T1000 (cell line): ENCODE results near the gene DRD2.
"Not testable (repeated sequence)": the region's sequence is repeated elsewhere in the genome, so short reads cannot be mapped to it uniquely, and the experiment has no call there.

Source experiments
- DNase-seq: peaks from one replicate; lab custom pipeline; 2025; ENCODE audit warnings: mixed read lengths; lab: John Stamatoyannopoulos, UW

Gene DRD2

GRCh38 chr11:113475160-113475761 is at the start of gene DRD2:
DRD2 (minus strand) TSS chr11:113475398; CDS start chr11:113424651, 50,747 bp downstream.
- no peak for DNase-seq

DNA sequence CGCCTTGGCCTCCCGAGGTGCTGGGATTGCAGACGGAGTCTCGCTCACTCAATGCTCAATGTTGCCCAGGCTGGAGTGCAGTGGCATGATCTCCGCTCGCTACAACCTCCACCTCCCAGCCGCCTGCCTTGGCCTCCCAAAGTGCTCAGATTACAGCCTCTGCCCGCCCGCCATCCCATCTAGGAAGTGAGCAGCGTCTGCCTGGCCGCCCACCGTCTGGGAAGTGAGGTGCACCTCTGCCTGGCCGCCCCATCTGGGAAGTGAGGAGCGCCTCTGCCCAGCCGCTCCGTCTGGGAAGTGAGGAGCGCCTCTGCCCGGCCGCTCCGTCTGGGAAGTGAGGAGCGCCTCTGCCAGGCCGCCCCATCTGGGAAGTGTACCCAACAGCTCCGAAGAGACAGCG is 48.7 kb upstream of the DRD2 start:
- DNase-seq = not testable (repeated sequence)

DNA sequence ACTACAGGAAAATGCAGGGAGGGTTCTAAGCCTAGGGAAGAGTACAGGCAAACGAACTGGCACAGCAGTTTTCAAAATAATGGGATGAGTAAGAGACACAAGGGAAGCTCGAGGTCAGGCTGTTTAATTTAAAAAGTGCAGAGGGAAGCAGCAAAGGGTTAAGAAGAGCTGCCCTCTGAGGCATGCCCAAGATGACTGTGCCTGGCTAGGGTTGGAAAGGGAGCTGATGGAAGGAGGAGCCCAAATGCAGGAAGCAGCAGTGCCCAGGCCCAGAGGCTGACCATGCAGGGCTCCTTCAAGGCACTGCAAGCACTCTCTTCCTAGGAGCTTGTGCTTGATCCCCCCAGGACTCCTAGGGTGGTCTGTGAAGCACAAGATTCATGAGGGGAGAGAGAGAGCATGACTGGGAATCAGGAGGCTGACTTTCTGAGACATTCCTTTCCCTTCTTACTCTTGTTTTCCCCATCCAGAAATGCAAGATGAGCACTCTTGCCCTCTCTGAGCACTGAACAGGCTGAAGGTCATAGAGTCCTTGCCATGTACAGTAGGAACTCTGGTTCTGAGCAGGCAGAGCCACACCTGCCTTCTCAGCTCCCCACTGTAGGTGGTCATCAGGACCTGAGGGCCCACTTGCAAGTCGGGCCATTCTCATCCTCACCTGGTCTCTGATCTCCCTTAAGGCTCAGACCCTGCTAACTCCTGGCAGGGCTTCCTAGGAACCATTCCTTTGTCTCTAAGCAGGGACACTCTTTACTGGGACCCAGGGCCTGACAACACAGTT is 46.7 kb upstream of the DRD2 start:
- DNase-seq = no peak

DNA sequence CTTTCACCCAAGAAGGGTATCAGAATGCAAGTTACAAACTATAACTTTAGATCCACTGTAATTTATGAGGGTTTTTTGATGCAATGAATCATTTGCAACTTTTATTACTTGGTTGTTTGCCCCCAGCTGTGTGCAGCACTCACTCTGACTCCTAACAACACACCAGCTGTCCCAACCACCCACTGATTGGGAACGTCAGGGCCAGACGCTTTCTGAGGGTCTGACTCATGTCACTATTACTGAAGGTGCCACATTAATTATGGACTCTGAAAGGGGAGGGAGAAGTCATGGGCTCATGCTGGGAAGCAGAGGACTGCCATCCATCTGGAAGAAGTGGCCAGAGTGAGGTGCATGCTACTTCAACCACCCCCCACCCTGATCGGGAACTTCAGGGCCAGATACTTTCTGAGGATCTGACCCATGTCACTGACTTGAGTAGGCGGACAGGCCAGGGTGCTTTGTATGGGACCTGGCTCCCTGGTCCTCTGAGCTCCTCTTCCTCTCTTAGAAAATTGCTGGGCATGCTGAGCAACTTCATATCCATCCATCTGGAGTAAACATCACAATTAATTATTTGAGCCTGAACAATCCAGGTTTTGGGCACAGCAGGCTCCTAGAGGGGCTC is 44.9 kb upstream of the DRD2 start:
- no peak for DNase-seq

DNA sequence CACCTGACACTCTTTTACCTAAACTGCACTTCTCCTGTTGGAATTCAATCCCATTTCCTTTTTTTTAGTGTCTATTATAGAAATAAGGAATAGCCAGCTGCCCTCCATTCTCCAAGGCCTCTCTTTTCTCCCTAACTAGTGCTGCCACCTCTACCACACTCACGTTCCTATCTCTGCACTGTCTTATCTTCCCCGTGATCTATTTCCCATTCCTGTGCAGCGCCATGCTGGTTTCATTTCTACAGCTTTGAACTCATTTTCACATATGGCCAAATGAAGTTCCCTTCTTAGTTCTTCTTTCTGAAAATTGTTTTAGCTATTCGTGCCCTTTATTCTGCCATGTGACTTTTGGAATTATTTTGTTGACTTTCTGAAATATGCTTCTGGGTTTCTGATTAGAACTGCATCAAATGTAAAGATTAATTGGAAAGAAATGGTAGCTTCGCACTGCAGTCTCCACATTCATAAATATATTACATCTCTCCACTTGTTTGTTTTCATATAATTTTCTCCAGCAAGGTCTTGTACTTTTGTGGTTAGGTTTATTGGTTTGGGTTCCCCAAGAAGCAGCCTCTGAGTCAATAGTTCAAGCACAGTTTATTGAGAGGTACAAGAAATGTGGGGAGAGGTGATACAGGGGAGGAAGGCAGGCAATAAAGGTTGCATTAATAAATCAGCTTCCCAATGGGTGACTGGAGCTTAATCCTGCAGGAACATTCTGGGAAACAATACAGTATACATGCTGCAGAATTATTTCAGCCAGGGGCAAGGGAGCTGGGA is 43.7 kb upstream of the DRD2 start:
- DNase-seq = no peak

DNA sequence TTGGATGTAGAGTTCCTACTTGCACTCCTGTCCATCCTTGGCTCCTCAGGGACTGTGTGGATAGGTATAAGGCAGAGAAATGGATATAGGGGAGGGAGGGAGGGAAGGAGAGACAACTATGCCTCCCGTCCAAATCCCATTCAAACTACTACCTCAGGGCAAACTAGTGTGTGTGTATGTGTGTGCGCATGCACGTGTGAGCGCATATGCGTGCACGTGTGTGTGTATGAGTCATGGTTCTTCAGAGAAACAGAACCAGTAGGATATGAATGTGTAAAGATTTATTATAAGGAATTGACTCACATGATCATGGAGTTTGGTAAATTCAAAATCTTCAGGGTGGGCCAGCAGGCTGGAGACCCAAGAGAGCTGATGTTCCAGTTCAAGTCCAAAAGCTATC is 42.2 kb upstream of the DRD2 start:
- DNase-seq = no peak

DNA sequence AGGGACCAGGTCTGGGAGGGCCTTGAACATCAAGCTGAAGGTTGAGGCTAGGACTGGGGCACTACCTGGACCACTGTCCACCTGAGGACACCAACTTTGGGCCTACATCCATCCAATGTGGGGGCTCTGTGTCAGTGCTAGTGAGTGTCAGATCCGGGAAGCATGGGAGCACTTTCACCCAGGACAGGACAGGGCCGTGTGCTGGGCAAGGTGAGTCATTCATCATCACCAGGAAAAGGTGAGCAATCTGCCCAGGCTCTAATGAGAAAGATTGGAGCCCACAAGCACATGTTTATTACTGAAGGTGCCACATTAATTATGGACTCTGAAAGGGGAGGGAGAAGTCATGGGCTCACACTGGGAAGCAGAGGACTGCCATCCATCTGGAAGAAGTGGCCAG is 39.7 kb upstream of the DRD2 start:
- no peak for DNase-seq

DNA sequence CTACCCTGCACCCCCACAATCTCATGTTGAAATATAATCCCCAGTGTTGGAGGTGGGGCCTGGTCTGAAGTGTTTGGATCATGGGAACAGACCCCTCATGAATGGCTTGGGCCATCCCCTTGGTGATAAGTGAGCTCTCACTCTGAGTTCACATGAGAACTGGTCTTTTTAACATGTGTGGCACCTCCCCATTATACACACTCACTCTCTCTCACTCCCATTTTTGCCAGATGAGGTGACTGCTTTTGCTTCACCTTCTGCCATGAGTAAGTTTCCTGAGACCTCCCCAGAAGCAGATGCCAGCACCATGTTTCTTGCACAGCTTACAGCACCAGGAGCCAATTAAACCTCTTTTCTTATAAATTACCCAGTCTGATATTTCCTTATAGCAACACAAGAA is 32.1 kb upstream of the DRD2 start:
- no peak for DNase-seq

DNA sequence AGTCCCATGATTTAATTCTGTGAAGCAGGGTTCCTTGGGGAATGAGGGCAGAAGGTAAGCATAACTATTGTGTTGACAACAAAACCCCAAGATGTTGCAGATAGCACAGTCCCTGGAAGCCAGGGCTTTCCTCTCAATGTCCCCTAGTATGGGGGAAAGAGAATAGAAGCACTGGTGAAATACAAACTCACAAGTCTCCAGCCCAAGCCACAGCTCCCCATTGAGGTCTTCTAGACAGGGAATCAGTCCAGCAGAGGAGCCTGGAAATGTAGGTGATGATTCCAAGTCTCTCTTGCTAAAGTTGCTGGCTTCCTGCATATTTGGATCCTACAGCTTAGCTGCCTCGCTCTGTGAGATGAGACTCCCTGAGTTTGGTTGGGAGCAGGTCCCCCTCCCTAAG is 31.7 kb upstream of the DRD2 start:
- DNase-seq = no peak

- no peak for DNase-seq
These were observed 31.3 kb upstream of the DRD2 start for GRCh38 chr11:113506461-113506860.

DNA sequence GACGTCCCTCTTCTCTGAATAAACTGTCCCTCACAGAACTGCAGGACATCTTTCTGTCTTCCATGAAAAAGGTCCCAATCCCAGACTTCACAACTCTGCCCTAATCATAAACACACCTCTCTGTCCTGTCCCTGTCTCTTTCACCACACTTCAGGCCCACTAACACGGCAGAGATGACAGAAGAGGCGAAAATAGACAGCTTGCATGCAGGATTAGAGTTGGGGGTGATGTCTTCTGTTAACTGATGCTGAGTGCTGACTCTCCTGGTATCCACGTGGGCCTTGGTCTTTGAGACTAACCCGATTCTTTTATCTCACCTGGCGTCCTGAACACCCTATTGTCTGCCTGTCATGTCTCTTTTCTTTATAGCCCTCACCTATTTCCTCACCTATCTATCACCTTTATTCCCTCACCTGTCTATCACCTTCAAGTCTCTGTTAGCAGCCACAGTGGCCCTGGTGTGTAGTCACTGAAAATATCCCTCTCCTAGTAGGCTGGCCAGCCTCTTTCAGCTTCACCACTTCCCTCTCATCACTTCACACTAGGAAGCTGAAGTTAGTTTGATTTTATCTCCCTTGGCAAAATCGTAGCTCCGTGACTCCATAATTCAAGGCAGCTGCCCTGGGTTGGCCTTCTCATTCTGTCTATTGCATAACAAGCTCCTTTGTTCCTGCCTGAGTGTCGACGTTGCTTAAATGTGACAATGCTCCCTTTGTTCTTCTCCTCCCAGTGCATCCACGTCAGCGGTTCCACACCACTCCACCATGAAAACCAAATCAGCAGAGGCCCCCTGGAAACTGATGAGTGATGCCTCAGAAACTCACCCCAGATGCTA is 30.6 kb upstream of the DRD2 start:
- DNase-seq = no peak

DNA sequence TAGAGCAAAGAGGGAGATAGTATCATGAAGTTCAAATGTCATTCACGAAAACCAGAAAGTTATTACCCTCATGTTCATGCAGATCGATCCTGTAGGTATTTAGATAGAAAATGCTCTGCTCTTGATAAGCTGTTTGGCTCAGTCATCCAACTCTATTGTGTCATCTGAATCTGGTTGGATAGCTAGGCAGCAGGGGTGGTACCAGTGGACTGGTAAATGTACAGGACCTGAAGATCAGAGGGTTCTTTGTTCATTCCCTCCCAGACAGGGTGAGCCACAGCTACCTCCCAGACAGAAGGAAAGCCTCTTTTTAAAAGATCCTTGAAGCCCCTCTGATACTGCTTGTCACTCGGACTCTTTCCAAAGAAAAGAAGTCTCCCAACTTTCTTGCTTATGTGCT is 29.8 kb upstream of the DRD2 start:
- DNase-seq = no peak

DNA sequence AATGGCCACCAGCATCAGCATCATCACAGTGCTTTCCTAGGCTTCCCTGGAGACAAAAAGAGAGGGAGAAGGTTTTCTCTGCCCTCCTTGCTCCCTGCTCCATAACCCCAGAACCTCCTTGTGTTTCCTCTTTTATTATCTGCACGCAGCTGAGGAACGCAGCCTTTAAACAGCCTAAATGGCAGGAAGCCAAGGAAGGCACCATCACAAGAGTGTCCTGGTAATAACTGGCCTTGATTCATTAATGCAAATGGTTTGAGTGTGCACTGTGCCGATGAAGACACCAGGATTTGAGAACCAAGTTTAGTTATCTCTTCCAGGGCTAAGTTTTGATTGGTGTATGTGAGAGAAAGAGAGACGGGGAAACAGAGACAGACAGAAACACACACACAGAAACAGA is 29.4 kb upstream of the DRD2 start:
- DNase-seq = no peak

DNA sequence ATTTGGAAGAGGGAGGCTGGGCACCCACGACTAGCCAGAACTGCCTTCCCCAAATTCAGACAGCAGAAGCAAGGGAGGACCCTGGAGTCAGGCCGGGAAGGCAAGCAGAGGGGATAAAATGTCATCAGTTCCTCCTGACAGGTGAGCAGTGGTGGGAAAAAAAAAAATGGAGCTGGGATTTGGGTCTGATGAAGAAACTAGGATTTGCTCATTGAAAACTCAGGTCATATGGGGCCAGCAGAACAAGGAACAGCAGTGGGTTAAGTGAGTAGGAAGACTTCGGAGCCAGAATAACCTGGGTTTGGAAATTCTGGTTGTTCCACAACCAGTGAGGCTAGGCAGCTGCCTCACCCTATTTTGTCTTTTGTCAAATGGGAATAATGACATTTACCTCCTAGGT is 28.9 kb upstream of the DRD2 start:
- DNase-seq = no peak

DNA sequence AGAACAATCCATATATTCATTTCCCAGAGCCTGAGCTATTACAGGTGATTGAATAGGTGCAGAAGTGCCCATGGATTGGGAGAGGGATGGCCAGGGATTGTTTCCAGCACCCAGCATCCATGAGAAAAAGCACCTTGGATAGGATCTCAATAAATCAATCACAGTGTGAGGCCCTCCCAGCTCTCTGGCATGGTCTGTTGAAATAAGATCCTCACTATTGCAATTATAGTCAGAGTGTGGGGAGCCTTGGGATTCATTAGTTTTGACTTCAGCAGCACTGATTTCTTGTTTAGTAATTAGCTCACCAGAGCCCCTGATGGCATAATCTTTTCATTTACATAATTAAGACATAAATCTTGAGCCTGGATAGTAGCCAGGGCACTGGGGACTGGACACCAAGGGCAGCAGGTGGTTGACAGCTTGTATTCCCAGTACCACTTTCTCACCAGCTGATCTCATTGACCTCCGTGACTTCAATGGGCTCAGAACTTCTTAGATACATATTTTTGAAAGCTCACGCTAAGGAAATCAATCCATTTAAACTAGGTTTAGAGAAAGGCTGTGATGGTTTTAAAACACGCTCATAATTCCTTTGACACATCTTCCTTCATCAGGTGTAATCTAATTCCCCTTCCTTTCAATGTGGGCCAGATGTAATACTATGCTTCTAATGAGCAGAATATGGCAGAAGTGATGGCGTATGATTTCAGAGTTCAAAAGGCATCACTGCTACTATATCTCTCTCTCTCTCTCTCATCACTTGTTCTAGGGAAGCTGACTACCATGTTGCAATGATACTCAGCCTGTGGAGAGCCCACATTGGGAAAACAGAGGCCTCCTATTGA is 22.1 kb upstream of the DRD2 start:
- DNase-seq = no peak

- DNase-seq = no peak
These were observed 20.9 kb upstream of the DRD2 start for GRCh38 chr11:113496026-113496651.

DNA sequence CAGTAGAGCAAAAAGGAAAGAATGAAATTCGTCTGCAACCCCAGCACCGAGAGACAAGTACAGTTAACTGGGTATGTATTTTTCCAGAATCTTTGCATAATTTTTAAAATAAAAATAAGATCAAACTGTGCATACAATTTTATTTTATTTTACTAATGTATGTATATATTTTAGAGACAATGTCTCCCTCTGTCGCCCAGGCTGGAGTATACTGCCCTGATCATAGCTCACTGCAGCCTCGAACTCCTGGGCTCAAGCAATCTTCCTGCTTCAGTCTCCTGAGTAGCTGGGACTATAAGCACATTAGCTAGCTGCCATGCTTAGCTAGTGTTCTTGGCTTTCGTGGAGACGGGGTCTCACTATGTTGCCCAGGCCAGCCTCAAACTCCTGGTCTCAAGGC is 18.8 kb upstream of the DRD2 start:
- no peak for DNase-seq

- DNase-seq = no peak
These were observed 18.0 kb upstream of the DRD2 start for GRCh38 chr11:113493206-113493605.

- no peak for DNase-seq
These were observed 13.7 kb upstream of the DRD2 start for GRCh38 chr11:113488931-113489351.

DNA sequence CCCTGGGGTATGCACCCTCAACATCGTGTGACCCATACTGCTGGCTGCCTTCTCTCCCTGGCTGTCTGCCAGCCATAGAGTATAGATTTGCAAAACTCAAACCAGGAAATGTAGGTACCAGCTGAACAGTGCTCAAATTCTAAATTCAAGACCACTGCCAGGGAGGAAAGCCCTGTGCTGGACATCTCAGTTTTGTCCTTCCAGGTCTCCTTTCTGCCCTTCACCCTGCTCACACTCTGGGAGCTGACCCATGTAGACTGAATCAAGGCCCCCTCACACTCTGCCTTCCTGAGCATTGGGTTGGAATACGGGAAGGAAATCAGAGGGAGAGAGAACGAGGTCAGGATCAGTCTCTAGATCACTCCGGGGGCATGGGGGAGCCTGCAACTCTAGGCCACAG is 12.4 kb upstream of the DRD2 start:
- DNase-seq = no peak
